ENCODE results near the gene ZNF423.

Gene ZNF423

GRCh38 chr16:49499869-49500610 lies 355.9 kb downstream of the ZNF423 start:
- no peak for DNase-seq

GRCh38 chr16:49499414-49499785 lies 356.5 kb downstream of the ZNF423 start:
- no peak for DNase-seq

- DNase-seq, result peak; percentile 83
These were observed 357.1 kb downstream of the ZNF423 start for GRCh38 chr16:49498666-49499413.

- peak; percentile 68 for DNase-seq
These were observed 357.6 kb downstream of the ZNF423 start for GRCh38 chr16:49498264-49498663.

GRCh38 chr16:49497466-49497865 lies 358.4 kb downstream of the ZNF423 start:
- no peak for DNase-seq

GRCh38 chr16:49496656-49497055 lies 359.3 kb downstream of the ZNF423 start:
- DNase-seq, result no peak

- DNase-seq, result no peak
These were observed 360.1 kb downstream of the ZNF423 start for GRCh38 chr16:49495596-49496355.

GRCh38 chr16:49494891-49495566 lies 360.9 kb downstream of the ZNF423 start:
- no peak for DNase-seq

- DNase-seq, result no peak
These were observed 361.4 kb downstream of the ZNF423 start for GRCh38 chr16:49494474-49494873.

GRCh38 chr16:49493836-49494235 lies 362.1 kb downstream of the ZNF423 start:
- no peak for DNase-seq

GRCh38 chr16:49492896-49493626 lies 362.9 kb downstream of the ZNF423 start:
- DNase-seq, result peak; percentile 26

- DNase-seq, result peak; percentile 74
These were observed 363.8 kb downstream of the ZNF423 start for GRCh38 chr16:49491771-49492761.

- DNase-seq, result peak; percentile 78
These were observed 364.7 kb downstream of the ZNF423 start for GRCh38 chr16:49491106-49491670.

GRCh38 chr16:49490321-49490705 lies 365.6 kb downstream of the ZNF423 start:
- no peak for DNase-seq

- peak; percentile 24 for DNase-seq
These were observed 366.1 kb downstream of the ZNF423 start for GRCh38 chr16:49489686-49490320.

GRCh38 chr16:49488740-49489525 lies 367.0 kb downstream of the ZNF423 start:
- DNase-seq, result no peak

- DNase-seq, result no peak
These were observed 367.6 kb downstream of the ZNF423 start for GRCh38 chr16:49488336-49488735.

GRCh38 chr16:49487746-49488145 lies 368.2 kb downstream of the ZNF423 start:
- no peak for DNase-seq

- no peak for DNase-seq
These were observed 369.5 kb downstream of the ZNF423 start for GRCh38 chr16:49486400-49486799.
